ENCODE data around the gene MRPL52. TPM values are rescaled to one million over a fixed set of nuclear protein-coding genes. Genes with fewer than 3 reads are reported as not detected.
"Not testable (repeated sequence)": the region's sequence is repeated elsewhere in the genome, so short reads cannot be mapped to it uniquely, and the experiment has no call there.

The MRPL52 gene
- total RNA-seq, 2 donors from 2014 or later: 36.2 to 44.6 TPM

DNA sequence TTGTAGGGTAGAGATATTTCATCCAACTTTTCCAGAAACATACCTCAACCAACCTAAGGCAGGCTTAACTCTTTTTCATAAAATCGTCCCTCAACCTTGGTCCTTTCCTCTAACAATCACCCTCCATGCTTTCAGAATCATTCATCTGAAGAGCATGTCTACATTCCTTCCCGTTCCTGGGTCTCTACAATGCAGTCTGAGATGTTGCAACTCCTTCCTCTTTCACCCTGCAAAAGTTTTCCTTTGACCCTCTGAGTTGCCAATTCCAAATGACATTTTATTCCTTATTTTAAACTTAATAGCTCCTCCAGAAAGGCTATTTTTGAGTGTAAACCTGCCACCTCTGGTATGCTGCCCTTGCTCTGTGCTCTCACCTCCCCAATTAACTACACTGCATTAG, 31.2 kb upstream of the MRPL52 start:
- Mint-ChIP-seq H3K4me1 (no peaks in the 10 kb centered on the region), H3K27ac (no peak overlapping the region), H3K27me3 (peaks cover 79% of the 10 kb centered on the region), H3K36me3 (ENCODE audit: low read depth) (peaks cover 22% of the 10 kb centered on the region), H3K4me3 (no peak overlapping the region)
- no peaks in the 10 kb centered on the region for H3K9me3 ChIP-seq (ENCODE audit: control insufficient read depth, low read length, poor library complexity, severe bottlenecking)
- DNase-seq (no peak), ATAC-seq (no peak)

DNA sequence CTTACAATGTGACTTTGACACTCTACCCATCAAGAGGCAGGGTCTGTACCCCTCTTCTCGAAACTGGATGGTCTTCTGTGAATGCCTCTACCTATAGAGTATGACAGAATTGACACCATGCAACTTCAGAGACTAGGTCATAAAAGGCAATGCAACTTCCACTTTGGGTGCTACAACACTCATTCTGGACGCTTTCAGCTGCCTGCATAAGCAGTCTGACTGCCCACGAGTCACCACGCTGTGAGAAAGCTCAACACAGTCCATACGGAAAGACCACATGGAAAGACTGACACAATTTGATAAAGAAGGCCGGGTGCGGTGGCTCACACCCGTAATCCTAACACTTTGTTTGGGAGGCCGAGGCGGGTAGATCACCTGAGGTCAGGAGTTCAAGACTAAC, 29.3 kb upstream of the MRPL52 start:
- H3K9me3 ChIP-seq (ENCODE audit: control insufficient read depth, low read length, poor library complexity, severe bottlenecking): no peaks in the 10 kb centered on the region
- no peak for ATAC-seq
- peaks cover 22% of the 10 kb centered on the region for H3K36me3 Mint-ChIP-seq (ENCODE audit: low read depth)
- peaks cover 90% of the 10 kb centered on the region for H3K27me3 Mint-ChIP-seq
- DNase-seq: no peak
- H3K4me1 Mint-ChIP-seq: no peaks in the 10 kb centered on the region
- no peak overlapping the region for H3K27ac Mint-ChIP-seq
- H3K4me3 Mint-ChIP-seq: no peak overlapping the region

- H3K4me3 Mint-ChIP-seq: no peak overlapping the region
- H3K4me1 Mint-ChIP-seq: no peaks in the 10 kb centered on the region
- peaks cover 20% of the 10 kb centered on the region for H3K36me3 Mint-ChIP-seq (ENCODE audit: low read depth)
- H3K27me3 Mint-ChIP-seq: peaks cover 79% of the 10 kb centered on the region
- H3K27ac Mint-ChIP-seq: no peak overlapping the region
- ATAC-seq: no peak
- DNase-seq: no peak
- no peaks in the 10 kb centered on the region for H3K9me3 ChIP-seq (ENCODE audit: control insufficient read depth, low read length, poor library complexity, severe bottlenecking)
These were observed 28.0 kb upstream of the MRPL52 start for GRCh38 chr14:22801716-22802115.

DNA sequence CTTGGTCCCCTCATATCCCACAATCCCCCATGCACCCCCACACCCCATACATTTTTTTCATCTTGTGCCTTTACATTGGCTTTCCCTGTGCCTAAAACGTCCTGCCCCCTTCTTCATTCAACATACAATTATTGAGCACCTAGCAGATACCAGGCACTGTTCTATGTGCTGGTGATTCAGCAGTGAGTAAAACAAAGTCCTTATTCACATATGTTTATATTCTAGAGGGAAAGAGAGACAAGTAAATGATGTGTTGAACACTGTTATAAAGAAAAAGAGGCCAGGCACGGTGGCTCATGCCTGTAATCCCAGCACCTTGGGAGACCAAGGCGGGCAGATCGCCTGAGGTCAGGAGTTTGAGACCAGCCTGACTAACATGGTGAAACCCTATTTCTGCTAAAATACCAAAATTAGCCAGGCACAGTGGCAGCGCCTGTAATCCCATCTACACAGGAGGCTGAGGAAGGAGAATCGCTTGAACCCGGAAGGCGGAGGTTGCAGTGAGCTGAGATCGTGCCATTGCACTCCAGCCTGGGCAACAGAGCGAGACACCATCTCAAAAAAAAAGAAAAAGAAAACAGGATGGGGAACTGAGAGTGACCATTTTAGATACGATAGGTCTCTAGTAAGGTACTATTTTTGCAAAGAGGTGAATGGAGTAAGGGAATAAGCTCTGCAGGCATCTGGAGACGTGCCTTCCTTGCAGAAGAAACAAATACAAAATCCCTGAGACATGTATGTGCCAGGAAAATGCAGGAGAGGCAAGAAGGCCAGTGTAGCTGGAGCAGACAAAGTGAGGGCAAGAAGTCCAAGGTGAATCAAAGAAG, 26.6 kb upstream of the MRPL52 start:
- Mint-ChIP-seq H3K4me1 (no peaks in the 10 kb centered on the region), H3K27ac (no peak overlapping the region), H3K4me3 (no peak overlapping the region), H3K27me3 (peaks cover 77% of the 10 kb centered on the region), H3K36me3 (ENCODE audit: low read depth) (peaks cover 23% of the 10 kb centered on the region)
- ATAC-seq (no peak), DNase-seq (no peak)
- no peaks in the 10 kb centered on the region for H3K9me3 ChIP-seq (ENCODE audit: control insufficient read depth, low read length, poor library complexity, severe bottlenecking)

GRCh38 chr14:22803687-22803974, 26.1 kb upstream of the MRPL52 start:
- no peak for ATAC-seq
- no peaks in the 10 kb centered on the region for H3K9me3 ChIP-seq (ENCODE audit: control insufficient read depth, low read length, poor library complexity, severe bottlenecking)
- DNase-seq: no peak
- Mint-ChIP-seq H3K27ac (no peak overlapping the region), H3K4me1 (no peaks in the 10 kb centered on the region), H3K36me3 (ENCODE audit: low read depth) (peaks cover 23% of the 10 kb centered on the region), H3K4me3 (no peak overlapping the region), H3K27me3 (peaks cover 71% of the 10 kb centered on the region)

DNA sequence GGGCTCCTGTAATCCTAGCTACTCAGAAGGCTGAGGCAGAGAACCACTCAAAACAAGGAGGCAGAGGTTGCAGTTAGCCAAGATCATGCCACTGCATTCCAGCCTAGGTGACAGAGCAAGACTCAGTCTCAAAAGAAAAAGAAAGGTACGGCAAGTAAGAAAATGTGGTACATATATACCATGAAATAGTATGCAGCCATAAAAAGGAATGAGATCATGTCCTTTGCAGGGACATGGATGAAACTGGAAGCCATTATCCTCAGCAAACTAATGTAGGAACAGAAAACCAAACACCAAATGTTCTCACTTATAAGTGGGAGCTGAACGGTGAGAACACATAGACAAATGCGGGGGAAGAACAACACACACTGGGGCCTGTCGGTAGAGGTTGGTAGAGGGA, 24.5 kb upstream of the MRPL52 start:
- peaks cover 56% of the 10 kb centered on the region for H3K27me3 Mint-ChIP-seq
- H3K36me3 Mint-ChIP-seq (ENCODE audit: low read depth): peaks cover 15% of the 10 kb centered on the region
- H3K4me1 Mint-ChIP-seq; H3K4me3 Mint-ChIP-seq; H3K27ac Mint-ChIP-seq; H3K9me3 ChIP-seq (ENCODE audit: control insufficient read depth, low read length, poor library complexity, severe bottlenecking); ATAC-seq; DNase-seq: not testable (repeated sequence)

DNA sequence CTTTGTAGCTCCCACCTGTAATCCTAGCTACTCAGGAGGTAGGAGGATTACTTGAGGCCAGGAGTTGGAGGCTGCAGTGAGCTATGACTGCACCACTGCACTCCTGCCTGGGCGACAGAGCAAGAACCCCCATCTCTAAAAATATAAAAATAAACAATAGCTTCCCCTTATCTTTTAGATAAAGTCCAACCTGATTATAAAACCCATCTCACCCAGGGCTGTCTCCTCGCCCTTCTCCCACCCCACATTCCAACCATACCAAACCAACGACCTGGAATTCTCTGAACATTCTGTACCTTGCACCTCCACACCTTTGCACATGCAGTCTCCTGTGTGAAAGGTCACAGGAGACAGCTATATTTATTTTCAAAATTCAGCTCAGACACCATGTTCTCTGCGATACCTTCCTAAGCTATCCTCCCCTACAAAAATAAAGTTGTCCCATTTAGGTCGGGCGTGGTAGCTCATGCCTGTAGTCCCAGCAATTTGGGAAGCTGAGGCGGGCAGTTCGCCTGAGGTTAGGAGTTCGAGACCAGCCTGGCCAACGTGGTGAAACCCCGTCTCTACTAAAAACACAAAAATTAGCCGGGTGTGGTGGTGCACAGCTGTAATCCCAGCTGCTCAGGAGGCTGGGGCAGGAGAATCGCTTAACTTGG, 22.1 kb upstream of the MRPL52 start:
- H3K27me3 Mint-ChIP-seq: peaks cover 36% of the 10 kb centered on the region
- peaks cover 7% of the 10 kb centered on the region for H3K36me3 Mint-ChIP-seq (ENCODE audit: low read depth)
- H3K4me3 Mint-ChIP-seq: no peak overlapping the region
- no peaks in the 10 kb centered on the region for H3K9me3 ChIP-seq (ENCODE audit: control insufficient read depth, low read length, poor library complexity, severe bottlenecking)
- H3K4me1 Mint-ChIP-seq: peaks cover 3% of the 10 kb centered on the region
- H3K27ac Mint-ChIP-seq: no peak overlapping the region
- ATAC-seq: no peak
- DNase-seq: no peak

- Mint-ChIP-seq H3K4me1 (peaks cover 3% of the 10 kb centered on the region), H3K27ac (no peak overlapping the region), H3K27me3 (peaks cover 28% of the 10 kb centered on the region), H3K36me3 (ENCODE audit: low read depth) (peaks cover 4% of the 10 kb centered on the region), H3K4me3 (no peak overlapping the region)
- ATAC-seq (no peak), DNase-seq (no peak)
- H3K9me3 ChIP-seq (ENCODE audit: control insufficient read depth, low read length, poor library complexity, severe bottlenecking): no peaks in the 10 kb centered on the region
These were observed 21.1 kb upstream of the MRPL52 start for GRCh38 chr14:22808388-22809209.

- Mint-ChIP-seq H3K36me3 (ENCODE audit: low read depth) (peaks cover 4% of the 10 kb centered on the region), H3K27me3 (peaks cover 9% of the 10 kb centered on the region), H3K4me1 (peaks cover 10% of the 10 kb centered on the region), H3K27ac (no peak overlapping the region), H3K4me3 (no peak overlapping the region)
- DNase-seq: no peak
- peak; percentile 21 for ATAC-seq
- H3K9me3 ChIP-seq (ENCODE audit: control insufficient read depth, low read length, poor library complexity, severe bottlenecking): no peaks in the 10 kb centered on the region
These were observed 18.0 kb upstream of the MRPL52 start for GRCh38 chr14:22811722-22812121.

GRCh38 chr14:22812744-22813143, 16.9 kb upstream of the MRPL52 start:
- Mint-ChIP-seq H3K4me1 (peaks cover 10% of the 10 kb centered on the region), H3K27me3 (peaks cover 2% of the 10 kb centered on the region), H3K36me3 (ENCODE audit: low read depth) (no peaks in the 10 kb centered on the region), H3K27ac (no peak overlapping the region), H3K4me3 (no peak overlapping the region)
- DNase-seq: no peak
- H3K9me3 ChIP-seq (ENCODE audit: control insufficient read depth, low read length, poor library complexity, severe bottlenecking): no peaks in the 10 kb centered on the region
- ATAC-seq: no peak

GRCh38 chr14:22813145-22813544, 16.5 kb upstream of the MRPL52 start:
- peaks cover 10% of the 10 kb centered on the region for H3K4me1 Mint-ChIP-seq
- no peaks in the 10 kb centered on the region for H3K9me3 ChIP-seq (ENCODE audit: control insufficient read depth, low read length, poor library complexity, severe bottlenecking)
- no peak overlapping the region for H3K4me3 Mint-ChIP-seq
- no peak overlapping the region for H3K27ac Mint-ChIP-seq
- no peaks in the 10 kb centered on the region for H3K27me3 Mint-ChIP-seq
- ATAC-seq: no peak
- H3K36me3 Mint-ChIP-seq (ENCODE audit: low read depth): no peaks in the 10 kb centered on the region
- no peak for DNase-seq

DNA sequence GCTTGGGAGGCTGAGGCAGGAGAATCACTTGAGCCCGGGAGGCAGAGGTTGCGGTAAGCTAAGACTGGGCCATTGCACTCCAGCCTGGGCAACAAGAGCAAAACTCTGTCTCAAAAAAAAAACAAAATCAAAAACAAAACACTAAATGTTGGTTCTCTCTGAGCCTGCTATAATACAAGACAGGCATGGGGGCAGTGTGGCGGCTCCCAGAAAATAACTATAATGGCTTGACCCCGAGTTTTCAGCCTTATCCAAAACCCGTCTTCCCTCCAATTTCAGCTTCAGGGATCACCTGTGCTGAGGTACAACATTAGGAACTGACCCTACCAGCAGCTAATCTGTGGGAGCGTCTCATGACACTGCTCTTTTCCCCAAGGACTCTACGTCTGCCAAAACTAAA, 15.3 kb upstream of the MRPL52 start:
- H3K36me3 Mint-ChIP-seq (ENCODE audit: low read depth): no peaks in the 10 kb centered on the region
- ATAC-seq (no peak), DNase-seq (no peak)
- H3K9me3 ChIP-seq (ENCODE audit: control insufficient read depth, low read length, poor library complexity, severe bottlenecking): no peaks in the 10 kb centered on the region
- no peak overlapping the region for H3K27ac Mint-ChIP-seq
- H3K4me1 Mint-ChIP-seq: peaks cover 10% of the 10 kb centered on the region
- no peak overlapping the region for H3K4me3 Mint-ChIP-seq
- H3K27me3 Mint-ChIP-seq: no peaks in the 10 kb centered on the region

GRCh38 chr14:22814941-22815713, 14.6 kb upstream of the MRPL52 start, which contains the start of gene SLC7A7:
Gene SLC7A7, minus strand, starts transcription at chr14:22815435. Its CDS starts 2,037 bp downstream, at chr14:22813398.
- H3K27ac Mint-ChIP-seq: no peak within 1 kb of the TSS
- ATAC-seq (no peak), DNase-seq (no peak)

More at GRCh38 chr14:22814941-22815713, 14.6 kb upstream of the MRPL52 start, which contains the start of gene SLC7A7:
- H3K9me3 ChIP-seq (ENCODE audit: control insufficient read depth, low read length, poor library complexity, severe bottlenecking): no peaks in the 10 kb centered on the region
- peak within 1 kb of the TSS; percentile 52 for H3K4me3 Mint-ChIP-seq
- no peaks in the 10 kb centered on the region for H3K27me3 Mint-ChIP-seq
- no peaks in the 10 kb centered on the region for H3K36me3 Mint-ChIP-seq (ENCODE audit: low read depth)
- peaks cover 11% of the 10 kb centered on the region for H3K4me1 Mint-ChIP-seq
